K562 treated with DMSO at 1 percent for 12 hours (cell line): ENCODE data around the gene TNP1. TPM values are rescaled to one million over a fixed set of nuclear protein-coding genes. Genes with fewer than 3 reads are reported as not detected.

Experiments
- total RNA-seq: library from RNA; unstranded; fragments of 300-600 nt; gene quantifications from 2 replicates; pipeline ENCODE4 v1.2.3, GENCODE V29; 2022; ENCODE audit not compliant: insufficient read depth

Gene TNP1, protein sequence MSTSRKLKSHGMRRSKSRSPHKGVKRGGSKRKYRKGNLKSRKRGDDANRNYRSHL
- not detected in 2 replicates for total RNA-seq

DNA sequence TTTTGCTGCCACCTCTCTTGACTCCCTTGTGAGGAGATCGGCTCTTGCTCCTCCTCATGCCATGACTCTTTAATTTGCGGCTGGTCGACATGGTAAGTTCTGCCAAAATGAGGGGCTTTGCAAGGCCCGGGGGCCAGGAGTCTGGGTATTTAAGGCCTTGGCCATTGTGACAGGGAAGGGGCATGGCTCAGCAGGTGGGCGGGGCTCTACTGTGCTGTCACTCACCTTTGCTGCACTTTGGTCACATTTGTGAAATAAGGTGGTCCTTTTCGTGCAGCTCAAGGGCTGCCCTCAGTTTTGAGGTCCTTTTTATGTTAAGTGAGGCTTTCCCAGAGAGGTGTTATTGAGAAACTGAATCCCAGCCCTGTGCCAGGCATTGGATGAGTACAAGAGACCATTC lies at the start of gene TNP1:
Gene TNP1 (minus strand): TSS at position 121 of the 400 bp plus-strand sequence. CDS start 30 bp downstream, at position 91.

Other genes with a start within 250 kb of the TNP1 start
- not detected in 2 replicates for gene IGFBP2, start 226.6 kb downstream of the TNP1 start, total RNA-seq
- gene IGFBP5, start 164.5 kb downstream of the TNP1 start, total RNA-seq = 0.44 TPM in 1 of 2 replicates, not detected in the other